Measurements from ENCODE around the gene ZNF774. TPM values are rescaled to one million over a fixed set of nuclear protein-coding genes. Genes with fewer than 3 reads are reported as not detected.

ZNF774 gene
- total and polyA plus RNA-seq, 9 donors: 1.1 to 2.4 (median 2.3) TPM

DNA sequence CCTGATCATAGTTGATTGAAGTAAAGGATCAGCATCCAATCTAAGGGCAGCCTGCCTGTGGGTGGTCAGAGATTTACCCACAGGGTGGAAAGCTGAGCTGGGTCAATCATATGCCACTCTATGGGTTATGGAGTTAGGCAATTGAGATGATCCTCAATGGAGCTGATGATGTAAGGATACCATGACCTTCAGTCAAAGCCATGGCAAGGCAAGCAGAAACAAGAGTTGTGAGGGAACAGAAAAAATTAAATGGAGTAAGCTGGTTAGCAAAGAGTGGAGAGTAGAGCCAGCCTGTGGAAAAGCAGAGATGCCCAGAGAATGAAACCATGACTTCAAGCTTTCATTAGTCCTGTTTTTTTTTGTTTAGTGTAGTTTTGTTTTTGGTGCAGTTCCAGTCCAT, 30.2 kb downstream of the ZNF774 start:
- H3K27me3 ChIP-seq (ENCODE audit: control insufficient read depth, insufficient read depth, low read length): no peaks in the 10 kb centered on the region
- DNase-seq: no peak
- H3K4me1 ChIP-seq (ENCODE audit: control insufficient read depth, insufficient read depth, low read length): no peaks in the 10 kb centered on the region
- no peak overlapping the region for H3K4me3 ChIP-seq (ENCODE audit: low read length)
- H3K36me3 ChIP-seq (ENCODE audit: control insufficient read depth, insufficient read depth, low read length): no peaks in the 10 kb centered on the region
- no peak overlapping the region for H3K27ac ChIP-seq (ENCODE audit: low read length)
- peaks cover 18% of the 10 kb centered on the region for H3K9me3 ChIP-seq (replicated peaks; ENCODE audit: control insufficient read depth, low read depth, low read length)

DNA sequence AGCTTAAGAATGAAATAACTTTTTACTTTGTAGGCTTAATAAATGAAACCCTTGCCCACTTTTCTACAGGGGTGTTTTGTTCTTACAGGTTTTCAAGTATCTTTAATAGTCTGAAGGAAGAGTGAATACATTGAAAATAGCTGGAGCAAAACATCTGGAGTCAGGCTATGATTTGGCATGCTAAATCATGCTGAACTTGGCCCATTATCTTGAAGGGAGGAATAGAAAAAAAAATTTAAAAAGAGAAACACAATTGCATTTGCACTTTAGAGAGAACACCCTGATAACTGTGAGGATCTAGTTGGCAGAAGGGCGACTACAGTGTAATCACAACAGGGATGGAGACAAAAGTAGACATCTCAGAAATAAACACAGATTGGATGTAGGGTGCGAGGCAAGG, 34.1 kb downstream of the ZNF774 start:
- Histone ChIP-seq H3K36me3 (ENCODE audit: control insufficient read depth, insufficient read depth, low read length) (peaks cover 8% of the 10 kb centered on the region), H3K4me1 (ENCODE audit: control insufficient read depth, insufficient read depth, low read length) (peaks cover 17% of the 10 kb centered on the region), H3K27me3 (ENCODE audit: control insufficient read depth, insufficient read depth, low read length) (no peaks in the 10 kb centered on the region), H3K9me3 (replicated peaks; ENCODE audit: control insufficient read depth, low read depth, low read length) (no peaks in the 10 kb centered on the region), H3K27ac (ENCODE audit: low read length) (peak overlapping the region; percentile 35), H3K4me3 (ENCODE audit: low read length) (no peak overlapping the region)
- WGBS (ENCODE audit: insufficient coverage): 43% methylated on average over 1 of the region's 2 CpGs
- DNase-seq: peak; percentile 63

DNA sequence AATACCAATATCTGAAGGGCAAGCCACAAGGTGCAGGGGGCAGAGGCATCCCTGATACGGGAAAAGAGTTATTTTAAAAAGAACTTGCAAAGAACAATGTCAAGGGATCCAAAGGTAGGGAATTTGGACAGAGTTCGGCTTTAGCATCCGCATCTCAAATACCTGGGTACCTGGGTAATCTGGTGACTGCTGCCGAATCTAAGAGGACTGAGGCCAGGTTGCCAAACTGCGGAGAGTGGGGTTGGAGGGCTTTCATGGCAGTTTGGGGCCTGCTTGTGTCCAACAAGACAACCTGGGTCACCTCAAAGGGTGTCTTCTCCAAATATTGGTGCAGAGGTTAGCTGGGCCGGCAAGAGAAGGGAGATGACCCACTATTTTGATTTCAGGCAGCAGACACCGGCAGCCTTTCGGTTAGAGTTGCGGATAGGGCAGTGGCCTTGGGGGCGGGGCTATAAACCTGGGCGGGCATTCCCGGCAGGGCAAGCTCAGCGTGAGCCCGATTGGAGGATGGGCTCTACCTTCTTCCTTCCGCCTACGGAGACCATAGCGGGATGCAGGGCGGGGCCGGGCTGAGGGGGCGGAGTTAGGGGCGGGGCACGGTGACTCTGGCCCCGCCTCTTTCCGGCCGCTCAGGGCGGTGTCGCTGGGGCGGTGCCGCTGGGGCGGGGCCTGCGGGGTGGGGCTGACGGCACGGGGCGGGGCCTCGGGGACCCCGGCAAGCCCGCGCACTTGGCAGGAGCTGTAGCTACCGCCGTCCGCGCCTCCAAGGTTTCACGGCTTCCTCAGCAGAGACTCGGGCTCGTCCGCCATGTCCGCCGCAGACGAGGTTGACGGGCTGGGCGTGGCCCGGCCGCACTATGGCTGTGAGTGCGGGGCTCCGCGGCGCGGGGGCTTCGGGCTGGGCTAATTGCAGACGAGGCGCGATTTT, 35.7 kb downstream of the ZNF774 start, which contains the start of gene IQGAP1:
TSS of gene IQGAP1 (plus strand) at position 709 of the 928 bp plus-strand sequence. CDS start at position 809, 100 bp downstream.
- WGBS (ENCODE audit: insufficient coverage): 7% methylated on average over 54 of the region's 62 CpGs
- H3K4me1 ChIP-seq (ENCODE audit: control insufficient read depth, insufficient read depth, low read length): peaks cover 17% of the 10 kb centered on the region
- H3K9me3 ChIP-seq (replicated peaks; ENCODE audit: control insufficient read depth, low read depth, low read length): no peaks in the 10 kb centered on the region
- H3K36me3 ChIP-seq (ENCODE audit: control insufficient read depth, insufficient read depth, low read length): peaks cover 17% of the 10 kb centered on the region
- H3K27me3 ChIP-seq (ENCODE audit: control insufficient read depth, insufficient read depth, low read length): no peaks in the 10 kb centered on the region
- peak within 1 kb of the TSS; percentile 81 for H3K4me3 ChIP-seq (ENCODE audit: low read length)
- DNase-seq: peak; percentile 98
- peak within 1 kb of the TSS; percentile 97 for H3K27ac ChIP-seq (ENCODE audit: low read length)

DNA sequence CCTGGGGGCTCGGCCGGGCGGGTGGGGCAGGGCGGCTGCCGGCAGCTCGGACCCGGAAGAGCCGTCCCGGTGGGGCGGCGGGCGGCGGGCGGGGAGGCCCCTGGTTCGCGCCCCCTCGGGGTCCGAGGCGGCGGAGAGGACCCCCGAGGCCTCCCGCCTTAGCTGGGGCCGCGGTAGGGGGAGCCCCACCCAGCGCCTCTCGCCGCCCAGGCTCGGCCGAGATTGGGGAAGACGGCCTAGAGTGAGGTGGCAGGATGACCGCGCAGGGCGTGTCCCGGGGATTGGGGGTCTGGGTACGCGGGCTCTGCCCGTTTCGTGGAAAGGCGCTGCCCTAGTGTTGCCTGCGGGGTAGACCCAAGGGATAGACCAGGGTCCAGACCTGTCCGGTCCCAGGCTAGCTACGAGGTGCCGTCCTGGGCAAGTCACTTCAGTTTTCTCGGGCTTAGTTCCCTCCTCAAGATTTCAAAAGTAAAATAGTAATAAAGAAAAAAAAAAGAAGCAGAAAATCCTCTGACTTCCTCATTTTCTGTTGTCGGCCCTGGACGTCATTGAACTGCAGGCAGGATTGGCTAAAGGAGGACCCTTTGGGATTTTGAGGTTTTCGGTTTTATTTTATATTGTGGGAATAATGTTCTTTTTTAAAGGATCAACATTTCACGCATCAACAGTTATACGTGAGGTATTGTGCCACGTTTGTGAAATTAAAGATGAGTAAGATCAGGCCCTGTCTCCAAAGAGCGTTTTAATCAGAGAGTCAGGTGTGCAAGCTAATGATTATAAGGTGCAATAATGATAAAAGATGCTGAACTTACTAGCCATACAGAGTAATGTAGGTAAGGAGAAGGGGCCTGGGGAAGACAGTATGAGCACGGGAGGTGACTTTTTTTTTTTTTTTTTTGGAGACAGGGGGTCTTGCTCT, 36.6 kb downstream of the ZNF774 start:
- Histone ChIP-seq H3K27me3 (ENCODE audit: control insufficient read depth, insufficient read depth, low read length) (no peaks in the 10 kb centered on the region), H3K36me3 (ENCODE audit: control insufficient read depth, insufficient read depth, low read length) (peaks cover 24% of the 10 kb centered on the region), H3K4me1 (ENCODE audit: control insufficient read depth, insufficient read depth, low read length) (peaks cover 17% of the 10 kb centered on the region), H3K9me3 (replicated peaks; ENCODE audit: control insufficient read depth, low read depth, low read length) (no peaks in the 10 kb centered on the region), H3K4me3 (ENCODE audit: low read length) (peak overlapping the region; percentile 81), H3K27ac (ENCODE audit: low read length) (peak overlapping the region; percentile 97)
- under 1% methylated on average over 40 of the region's 52 CpGs for WGBS (ENCODE audit: insufficient coverage)
- peak; percentile 78 for DNase-seq

DNA sequence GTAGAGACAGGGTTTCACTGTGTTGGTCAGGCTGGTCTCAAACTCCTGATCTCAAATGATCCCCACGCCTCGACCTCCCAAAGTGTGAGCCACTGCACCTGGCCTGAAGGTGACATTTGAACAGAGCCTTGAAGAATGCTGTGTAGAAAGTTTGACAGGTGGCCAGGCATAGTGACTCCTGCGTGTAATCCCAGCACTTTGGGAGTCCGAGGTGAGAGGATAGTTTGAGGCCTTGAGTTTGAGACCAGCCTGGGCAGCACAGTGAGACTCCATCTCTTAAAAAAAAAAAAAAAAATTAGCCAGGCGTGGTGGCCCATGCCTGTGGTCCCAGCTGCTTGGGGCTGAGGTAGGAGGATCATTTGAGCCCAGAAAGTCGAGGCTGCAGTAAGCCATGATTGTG, 37.4 kb downstream of the ZNF774 start:
- peak overlapping the region; percentile 81 for H3K4me3 ChIP-seq (ENCODE audit: low read length)
- H3K9me3 ChIP-seq (replicated peaks; ENCODE audit: control insufficient read depth, low read depth, low read length): no peaks in the 10 kb centered on the region
- DNase-seq: no peak
- peak overlapping the region; percentile 20 for H3K27ac ChIP-seq (ENCODE audit: low read length)
- no peaks in the 10 kb centered on the region for H3K27me3 ChIP-seq (ENCODE audit: control insufficient read depth, insufficient read depth, low read length)
- WGBS (ENCODE audit: insufficient coverage): 72% methylated on average over 3 of the region's 6 CpGs
- H3K4me1 ChIP-seq (ENCODE audit: control insufficient read depth, insufficient read depth, low read length): peaks cover 23% of the 10 kb centered on the region
- peaks cover 24% of the 10 kb centered on the region for H3K36me3 ChIP-seq (ENCODE audit: control insufficient read depth, insufficient read depth, low read length)

DNA sequence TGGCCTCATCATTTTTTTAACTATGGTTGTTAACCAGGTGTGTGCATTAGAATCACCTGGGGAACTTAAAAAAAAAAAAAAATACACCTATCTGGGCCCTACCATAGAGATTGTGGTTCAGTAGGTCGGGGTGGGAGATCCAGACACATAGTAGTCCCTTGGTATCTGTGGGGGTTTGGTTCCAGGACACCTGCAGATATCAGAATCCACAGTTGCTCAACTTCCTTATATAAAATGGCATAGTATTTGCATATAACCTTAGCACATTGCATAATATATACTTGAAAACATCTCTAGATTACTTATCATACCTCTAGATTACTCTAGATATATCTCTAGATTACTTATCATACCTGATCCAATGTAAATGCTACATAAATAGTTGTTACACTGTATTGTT, 41.0 kb downstream of the ZNF774 start:
- H3K27me3 ChIP-seq (ENCODE audit: control insufficient read depth, insufficient read depth, low read length): no peaks in the 10 kb centered on the region
- DNase-seq: no peak
- H3K4me1 ChIP-seq (ENCODE audit: control insufficient read depth, insufficient read depth, low read length): peaks cover 24% of the 10 kb centered on the region
- no peaks in the 10 kb centered on the region for H3K9me3 ChIP-seq (replicated peaks; ENCODE audit: control insufficient read depth, low read depth, low read length)
- H3K4me3 ChIP-seq (ENCODE audit: low read length): no peak overlapping the region
- H3K27ac ChIP-seq (ENCODE audit: low read length): no peak overlapping the region
- no CpG with 5 or more reads among the region's 1 CpG for WGBS (ENCODE audit: insufficient coverage)
- H3K36me3 ChIP-seq (ENCODE audit: control insufficient read depth, insufficient read depth, low read length): peaks cover 33% of the 10 kb centered on the region

DNA sequence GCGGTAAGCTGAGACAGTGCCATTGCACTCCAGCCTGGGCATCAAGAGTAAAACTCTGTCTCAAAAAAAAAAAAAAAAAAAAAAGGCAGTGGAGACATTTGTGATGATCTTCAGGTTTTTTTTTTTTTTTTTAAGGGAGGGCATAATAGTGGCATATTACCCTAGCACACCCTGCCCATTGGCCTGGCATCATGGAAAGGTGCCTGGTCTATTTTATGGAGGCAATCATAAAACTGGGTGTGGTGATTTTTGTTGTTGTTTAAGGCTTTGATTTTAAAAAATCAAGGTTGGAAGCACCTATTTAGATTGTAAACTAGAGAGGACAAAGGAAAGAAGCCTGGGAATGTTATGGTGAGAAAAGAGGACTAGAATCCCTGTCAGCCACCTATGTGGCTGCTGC, 42.0 kb downstream of the ZNF774 start:
- DNase-seq: no peak
- WGBS (ENCODE audit: insufficient coverage): 100% methylated on average over 1 of the region's 1 CpG
- H3K27me3 ChIP-seq (ENCODE audit: control insufficient read depth, insufficient read depth, low read length): no peaks in the 10 kb centered on the region
- H3K9me3 ChIP-seq (replicated peaks; ENCODE audit: control insufficient read depth, low read depth, low read length): no peaks in the 10 kb centered on the region
- no peak overlapping the region for H3K4me3 ChIP-seq (ENCODE audit: low read length)
- H3K27ac ChIP-seq (ENCODE audit: low read length): no peak overlapping the region
- peaks cover 20% of the 10 kb centered on the region for H3K4me1 ChIP-seq (ENCODE audit: control insufficient read depth, insufficient read depth, low read length)
- H3K36me3 ChIP-seq (ENCODE audit: control insufficient read depth, insufficient read depth, low read length): peaks cover 33% of the 10 kb centered on the region

DNA sequence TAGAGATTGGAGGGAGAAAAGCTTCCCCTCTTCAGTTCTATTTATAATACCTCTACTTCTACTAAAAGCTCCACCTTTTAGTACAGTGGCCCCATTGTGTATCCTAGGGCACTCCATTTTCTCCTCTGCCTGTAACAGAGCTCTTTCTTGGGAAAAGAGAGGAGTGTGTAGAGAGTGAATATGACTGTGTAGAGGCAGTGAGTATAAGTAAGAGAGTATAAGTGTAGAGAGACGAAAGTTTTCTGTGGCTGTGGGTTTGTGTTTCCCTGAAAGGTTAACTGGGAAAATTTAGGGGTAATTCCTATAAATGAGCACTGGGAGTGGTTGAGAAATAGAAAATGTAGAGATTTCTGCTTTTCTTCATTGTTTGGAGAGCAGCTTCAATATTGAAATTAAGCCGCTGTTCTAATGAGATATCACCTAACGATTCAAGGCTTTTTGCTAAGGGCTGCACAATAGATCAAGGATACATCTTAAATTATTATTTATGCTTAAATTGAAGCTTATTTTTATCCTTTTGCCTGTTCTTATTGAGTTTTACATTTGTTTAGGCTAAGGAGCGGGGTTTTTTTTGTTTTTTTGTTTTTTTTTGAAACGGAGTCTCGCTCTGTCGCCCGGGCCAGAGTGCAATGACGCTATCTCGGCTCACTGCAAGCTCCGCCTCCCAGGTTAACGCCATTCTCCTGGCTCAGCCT, 42.8 kb downstream of the ZNF774 start:
- no peak for DNase-seq
- no peak overlapping the region for H3K4me3 ChIP-seq (ENCODE audit: low read length)
- peak overlapping the region; percentile 7 for H3K27ac ChIP-seq (ENCODE audit: low read length)
- no peaks in the 10 kb centered on the region for H3K27me3 ChIP-seq (ENCODE audit: control insufficient read depth, insufficient read depth, low read length)
- WGBS (ENCODE audit: insufficient coverage): 96% methylated on average over 9 of the region's 12 CpGs
- peaks cover 12% of the 10 kb centered on the region for H3K4me1 ChIP-seq (ENCODE audit: control insufficient read depth, insufficient read depth, low read length)
- peaks cover 33% of the 10 kb centered on the region for H3K36me3 ChIP-seq (ENCODE audit: control insufficient read depth, insufficient read depth, low read length)
- H3K9me3 ChIP-seq (replicated peaks; ENCODE audit: control insufficient read depth, low read depth, low read length): no peaks in the 10 kb centered on the region

DNA sequence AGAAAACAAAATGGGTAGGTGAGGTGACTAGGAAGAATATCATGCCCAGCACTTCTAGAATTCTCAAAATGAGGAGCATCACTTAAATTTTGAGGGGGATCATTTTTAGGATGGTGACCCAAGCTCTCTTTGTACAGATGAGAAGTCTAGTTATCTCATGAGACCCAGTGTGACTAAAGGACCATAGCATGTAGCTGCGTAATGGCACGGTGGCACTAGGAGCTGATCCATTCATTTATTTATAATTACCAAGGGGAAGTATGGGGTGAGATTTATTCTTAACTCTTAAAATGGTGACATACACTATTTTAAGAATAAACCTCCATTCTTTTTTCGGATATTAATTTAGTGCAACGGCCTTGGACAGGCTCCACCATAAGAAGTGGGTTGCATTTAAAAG, 44.2 kb downstream of the ZNF774 start:
- Histone ChIP-seq H3K36me3 (ENCODE audit: control insufficient read depth, insufficient read depth, low read length) (peaks cover 25% of the 10 kb centered on the region), H3K4me1 (ENCODE audit: control insufficient read depth, insufficient read depth, low read length) (peaks cover 19% of the 10 kb centered on the region), H3K4me3 (ENCODE audit: low read length) (no peak overlapping the region), H3K9me3 (replicated peaks; ENCODE audit: control insufficient read depth, low read depth, low read length) (no peaks in the 10 kb centered on the region), H3K27me3 (ENCODE audit: control insufficient read depth, insufficient read depth, low read length) (no peaks in the 10 kb centered on the region), H3K27ac (ENCODE audit: low read length) (no peak overlapping the region)
- WGBS (ENCODE audit: insufficient coverage): no CpG with 5 or more reads among the region's 4 CpGs
- no peak for DNase-seq

Data from muscle of leg (tissue), 11 donors.